Measurements from ENCODE around the gene VASN. TPM values are rescaled to one million over a fixed set of nuclear protein-coding genes. Genes with fewer than 3 reads are reported as not detected.

Gene VASN
- total and polyA plus RNA-seq, 9 of the 15 experiments (the other 6 are each of a cell fraction or from before 2014, with no cell fraction given): 0.01 to 2.5 (median 0.41) TPM; not detected in 1

- TF ChIP-seq, protein P1, sequence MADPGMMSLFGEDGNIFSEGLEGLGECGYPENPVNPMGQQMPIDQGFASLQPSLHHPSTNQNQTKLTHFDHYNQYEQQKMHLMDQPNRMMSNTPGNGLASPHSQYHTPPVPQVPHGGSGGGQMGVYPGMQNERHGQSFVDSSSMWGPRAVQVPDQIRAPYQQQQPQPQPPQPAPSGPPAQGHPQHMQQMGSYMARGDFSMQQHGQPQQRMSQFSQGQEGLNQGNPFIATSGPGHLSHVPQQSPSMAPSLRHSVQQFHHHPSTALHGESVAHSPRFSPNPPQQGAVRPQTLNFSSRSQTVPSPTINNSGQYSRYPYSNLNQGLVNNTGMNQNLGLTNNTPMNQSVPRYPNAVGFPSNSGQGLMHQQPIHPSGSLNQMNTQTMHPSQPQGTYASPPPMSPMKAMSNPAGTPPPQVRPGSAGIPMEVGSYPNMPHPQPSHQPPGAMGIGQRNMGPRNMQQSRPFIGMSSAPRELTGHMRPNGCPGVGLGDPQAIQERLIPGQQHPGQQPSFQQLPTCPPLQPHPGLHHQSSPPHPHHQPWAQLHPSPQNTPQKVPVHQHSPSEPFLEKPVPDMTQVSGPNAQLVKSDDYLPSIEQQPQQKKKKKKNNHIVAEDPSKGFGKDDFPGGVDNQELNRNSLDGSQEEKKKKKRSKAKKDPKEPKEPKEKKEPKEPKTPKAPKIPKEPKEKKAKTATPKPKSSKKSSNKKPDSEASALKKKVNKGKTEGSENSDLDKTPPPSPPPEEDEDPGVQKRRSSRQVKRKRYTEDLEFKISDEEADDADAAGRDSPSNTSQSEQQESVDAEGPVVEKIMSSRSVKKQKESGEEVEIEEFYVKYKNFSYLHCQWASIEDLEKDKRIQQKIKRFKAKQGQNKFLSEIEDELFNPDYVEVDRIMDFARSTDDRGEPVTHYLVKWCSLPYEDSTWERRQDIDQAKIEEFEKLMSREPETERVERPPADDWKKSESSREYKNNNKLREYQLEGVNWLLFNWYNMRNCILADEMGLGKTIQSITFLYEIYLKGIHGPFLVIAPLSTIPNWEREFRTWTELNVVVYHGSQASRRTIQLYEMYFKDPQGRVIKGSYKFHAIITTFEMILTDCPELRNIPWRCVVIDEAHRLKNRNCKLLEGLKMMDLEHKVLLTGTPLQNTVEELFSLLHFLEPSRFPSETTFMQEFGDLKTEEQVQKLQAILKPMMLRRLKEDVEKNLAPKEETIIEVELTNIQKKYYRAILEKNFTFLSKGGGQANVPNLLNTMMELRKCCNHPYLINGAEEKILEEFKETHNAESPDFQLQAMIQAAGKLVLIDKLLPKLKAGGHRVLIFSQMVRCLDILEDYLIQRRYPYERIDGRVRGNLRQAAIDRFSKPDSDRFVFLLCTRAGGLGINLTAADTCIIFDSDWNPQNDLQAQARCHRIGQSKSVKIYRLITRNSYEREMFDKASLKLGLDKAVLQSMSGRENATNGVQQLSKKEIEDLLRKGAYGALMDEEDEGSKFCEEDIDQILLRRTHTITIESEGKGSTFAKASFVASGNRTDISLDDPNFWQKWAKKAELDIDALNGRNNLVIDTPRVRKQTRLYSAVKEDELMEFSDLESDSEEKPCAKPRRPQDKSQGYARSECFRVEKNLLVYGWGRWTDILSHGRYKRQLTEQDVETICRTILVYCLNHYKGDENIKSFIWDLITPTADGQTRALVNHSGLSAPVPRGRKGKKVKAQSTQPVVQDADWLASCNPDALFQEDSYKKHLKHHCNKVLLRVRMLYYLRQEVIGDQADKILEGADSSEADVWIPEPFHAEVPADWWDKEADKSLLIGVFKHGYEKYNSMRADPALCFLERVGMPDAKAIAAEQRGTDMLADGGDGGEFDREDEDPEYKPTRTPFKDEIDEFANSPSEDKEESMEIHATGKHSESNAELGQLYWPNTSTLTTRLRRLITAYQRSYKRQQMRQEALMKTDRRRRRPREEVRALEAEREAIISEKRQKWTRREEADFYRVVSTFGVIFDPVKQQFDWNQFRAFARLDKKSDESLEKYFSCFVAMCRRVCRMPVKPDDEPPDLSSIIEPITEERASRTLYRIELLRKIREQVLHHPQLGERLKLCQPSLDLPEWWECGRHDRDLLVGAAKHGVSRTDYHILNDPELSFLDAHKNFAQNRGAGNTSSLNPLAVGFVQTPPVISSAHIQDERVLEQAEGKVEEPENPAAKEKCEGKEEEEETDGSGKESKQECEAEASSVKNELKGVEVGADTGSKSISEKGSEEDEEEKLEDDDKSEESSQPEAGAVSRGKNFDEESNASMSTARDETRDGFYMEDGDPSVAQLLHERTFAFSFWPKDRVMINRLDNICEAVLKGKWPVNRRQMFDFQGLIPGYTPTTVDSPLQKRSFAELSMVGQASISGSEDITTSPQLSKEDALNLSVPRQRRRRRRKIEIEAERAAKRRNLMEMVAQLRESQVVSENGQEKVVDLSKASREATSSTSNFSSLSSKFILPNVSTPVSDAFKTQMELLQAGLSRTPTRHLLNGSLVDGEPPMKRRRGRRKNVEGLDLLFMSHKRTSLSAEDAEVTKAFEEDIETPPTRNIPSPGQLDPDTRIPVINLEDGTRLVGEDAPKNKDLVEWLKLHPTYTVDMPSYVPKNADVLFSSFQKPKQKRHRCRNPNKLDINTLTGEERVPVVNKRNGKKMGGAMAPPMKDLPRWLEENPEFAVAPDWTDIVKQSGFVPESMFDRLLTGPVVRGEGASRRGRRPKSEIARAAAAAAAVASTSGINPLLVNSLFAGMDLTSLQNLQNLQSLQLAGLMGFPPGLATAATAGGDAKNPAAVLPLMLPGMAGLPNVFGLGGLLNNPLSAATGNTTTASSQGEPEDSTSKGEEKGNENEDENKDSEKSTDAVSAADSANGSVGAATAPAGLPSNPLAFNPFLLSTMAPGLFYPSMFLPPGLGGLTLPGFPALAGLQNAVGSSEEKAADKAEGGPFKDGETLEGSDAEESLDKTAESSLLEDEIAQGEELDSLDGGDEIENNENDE (IDR thresholded peaks at IDR 0.05; ENCODE audit: low read depth, low read length): no peak
- TF ChIP-seq RB1 (IDR thresholded peaks at IDR 0.05; ENCODE audit: low read depth) (peak; percentile 36; the same call in 1 of the 2 replicates), NFIC (IDR thresholded peaks at IDR 0.05) (no peak), KDM4B (IDR thresholded peaks at IDR 0.05; ENCODE audit: borderline replicate concordance in 2 of 2, low read depth in 1 of 2) (no peak), SOX6 (IDR thresholded peaks at IDR 0.05) (no peak), SUPT5H (IDR thresholded peaks at IDR 0.05) (peak; percentile 58; the same call in 1 of the 2 replicates), SMAD4 (CRISPR knock-in tag; conservative IDR thresholded peaks at IDR 0.05) (0 out of 2 replicates have a peak, but pooled peaks have one; percentile 4), POLR2H (tag; IDR thresholded peaks at IDR 0.05; ENCODE audit: low read depth) (no peak; the same call in 1 of the 2 replicates), MAFK (IDR thresholded peaks at IDR 0.05; ENCODE audit: low read length) (no peak), YY1 (IDR thresholded peaks at IDR 0.05; ENCODE audit: borderline replicate concordance in 1 of 3, control insufficient read depth in 1 of 3, extremely low read depth in 1 of 3, insufficient read depth in 3 of 3, insufficient read length in 1 of 3, insufficient replicate concordance in 2 of 3, low read depth in 1 of 3, low read length in 2 of 3) (peak in 1 of 3 experiments; percentile 35), ZC3H8 (IDR thresholded peaks at IDR 0.05) (no peak), SP2 (IDR thresholded peaks at IDR 0.05; ENCODE audit: extremely low read depth, low read depth, low read length, poor library complexity, severe bottlenecking) (no peak)
- TF ChIP-seq, protein P2, sequence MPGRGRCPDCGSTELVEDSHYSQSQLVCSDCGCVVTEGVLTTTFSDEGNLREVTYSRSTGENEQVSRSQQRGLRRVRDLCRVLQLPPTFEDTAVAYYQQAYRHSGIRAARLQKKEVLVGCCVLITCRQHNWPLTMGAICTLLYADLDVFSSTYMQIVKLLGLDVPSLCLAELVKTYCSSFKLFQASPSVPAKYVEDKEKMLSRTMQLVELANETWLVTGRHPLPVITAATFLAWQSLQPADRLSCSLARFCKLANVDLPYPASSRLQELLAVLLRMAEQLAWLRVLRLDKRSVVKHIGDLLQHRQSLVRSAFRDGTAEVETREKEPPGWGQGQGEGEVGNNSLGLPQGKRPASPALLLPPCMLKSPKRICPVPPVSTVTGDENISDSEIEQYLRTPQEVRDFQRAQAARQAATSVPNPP (IDR thresholded peaks at IDR 0.05; ENCODE audit: borderline replicate concordance, insufficient read depth, insufficient read length): no peak
These were observed at the start of gene VASN (continued) for GRCh38 chr16:4371357-4372000.

Measured in K562 (cell line).